Left lung (tissue), 10 donors: ENCODE data around the gene MRPL1. TPM values are rescaled to one million over a fixed set of nuclear protein-coding genes. Genes with fewer than 3 reads are reported as not detected.

Source experiments
- ATAC-seq: fragments of 200-7000 bp; cut with Tn5 transposase; one replicate; pipeline ENCODE4 v1.9.1; 2020; ENCODE audit warnings: moderate library complexity
- DNase-seq, 4 donors: peaks; one replicate each; pipeline ENCODE4 v3.0.0-alpha.2; 2013 to 2020
- H3K27ac ChIP-seq, 2 donors: fragments of 200-600 bp; sonication (generic) in 1 of 2; one replicate each; pipeline versions ENCODE4 v1.5.0 to v1.8.0; 2020 to 2021
- H3K27me3 ChIP-seq, 2 donors: fragments of 200-600 bp; sonication (generic) in 1 of 2; one replicate each; pipeline versions ENCODE4 v1.5.0 to v1.8.0; 2020 to 2021
- H3K36me3 ChIP-seq, 2 donors: fragments of 200-600 bp; sonication (generic) in 1 of 2; one replicate each; pipeline versions ENCODE4 v1.5.0 to v1.8.0; 2020 to 2021
- H3K4me1 ChIP-seq, 2 donors: fragments of 200-600 bp; one replicate each; pipeline ENCODE4 v1.8.0; 2021
- H3K4me3 ChIP-seq, 2 donors: fragments of 200-600 bp; sonication (generic) in 1 of 2; one replicate each; pipeline versions ENCODE4 v1.5.0 to v1.8.0; 2020 to 2021; ENCODE audit warnings: mild to moderate bottlenecking in 1 of 2
- H3K9me3 ChIP-seq, 2 donors: fragments of 200-600 bp; sonication (generic) in 1 of 2; one replicate each; pipeline versions ENCODE4 v1.5.0 to v1.8.0; 2020 to 2021
- intact Hi-C, 2 donors: fragments of 100-400 bp; cut with DNase I; formaldehyde crosslinking; loops; one replicate each; pipeline versions ENCODE4 v1.11.2 to v1.14.2; 2022
- polyA plus RNA-seq, 6 donors: library from polyadenylated mRNA; unstranded; fragments of 120-200 nt; gene quantifications; one replicate each; pipeline ENCODE4 v1.2.1, GENCODE V29; 2013; ENCODE audit not compliant: insufficient read length in 6 of 6
- total RNA-seq, 2 donors: library from RNA; stranded (reverse); fragmentation: NEBNext Ultra II Directional; extraction: Animal tissue kit (Norgen Biotek cat#: 25700); gene quantifications; one replicate each; pipeline ENCODE4 v1.2.1, GENCODE V29; 2021
- TF ChIP-seq, protein P1 (sequence below), 2 donors: fragments of 200-600 bp; sonication (generic) in 1 of 2; IDR thresholded peaks; one replicate each; pipeline versions ENCODE4 v1.5.0 to v1.8.0; 2021; ENCODE audit warnings: antibody characterized with exemption in 2 of 2
- donor health status: DM: no; HTN: yes; CAD: no.
- donor health status: DM: no; HTN: no; CAD: no.

MRPL1 gene
- total and polyA plus RNA-seq, 8 donors = 19.2 to 55.6 (median 47.8) TPM

GRCh38 chr4:77848508-77848907, 14.1 kb upstream of the MRPL1 start:
- Histone ChIP-seq H3K4me1 (peaks cover 0 to 6% of the 10 kb centered on the region in 2 donors), H3K9me3 (no peaks in the 10 kb centered on the region), H3K27ac (no peak overlapping the region), H3K27me3 (no peaks in the 10 kb centered on the region), H3K4me3 (no peak overlapping the region), H3K36me3 (no peaks in the 10 kb centered on the region)
- ATAC-seq (no peak), DNase-seq (no peak)
- intact Hi-C loops = no loop called here
- TF ChIP-seq, protein P1, sequence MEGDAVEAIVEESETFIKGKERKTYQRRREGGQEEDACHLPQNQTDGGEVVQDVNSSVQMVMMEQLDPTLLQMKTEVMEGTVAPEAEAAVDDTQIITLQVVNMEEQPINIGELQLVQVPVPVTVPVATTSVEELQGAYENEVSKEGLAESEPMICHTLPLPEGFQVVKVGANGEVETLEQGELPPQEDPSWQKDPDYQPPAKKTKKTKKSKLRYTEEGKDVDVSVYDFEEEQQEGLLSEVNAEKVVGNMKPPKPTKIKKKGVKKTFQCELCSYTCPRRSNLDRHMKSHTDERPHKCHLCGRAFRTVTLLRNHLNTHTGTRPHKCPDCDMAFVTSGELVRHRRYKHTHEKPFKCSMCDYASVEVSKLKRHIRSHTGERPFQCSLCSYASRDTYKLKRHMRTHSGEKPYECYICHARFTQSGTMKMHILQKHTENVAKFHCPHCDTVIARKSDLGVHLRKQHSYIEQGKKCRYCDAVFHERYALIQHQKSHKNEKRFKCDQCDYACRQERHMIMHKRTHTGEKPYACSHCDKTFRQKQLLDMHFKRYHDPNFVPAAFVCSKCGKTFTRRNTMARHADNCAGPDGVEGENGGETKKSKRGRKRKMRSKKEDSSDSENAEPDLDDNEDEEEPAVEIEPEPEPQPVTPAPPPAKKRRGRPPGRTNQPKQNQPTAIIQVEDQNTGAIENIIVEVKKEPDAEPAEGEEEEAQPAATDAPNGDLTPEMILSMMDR (IDR thresholded peaks at IDR 0.05) = no peak

GRCh38 chr4:77849278-77849965, 13.2 kb upstream of the MRPL1 start:
- intact Hi-C loops = no loop called here
- no peaks in the 10 kb centered on the region for H3K36me3 ChIP-seq
- H3K4me1 ChIP-seq = peaks cover 0 to 15% of the 10 kb centered on the region in 2 donors
- no peak overlapping the region for H3K4me3 ChIP-seq
- no peaks in the 10 kb centered on the region for H3K27me3 ChIP-seq
- peak in 1 of 4 donors; percentile 34 for DNase-seq
- TF ChIP-seq, protein P1 (IDR thresholded peaks at IDR 0.05) = no peak
- no peak for ATAC-seq
- H3K9me3 ChIP-seq = no peaks in the 10 kb centered on the region
- H3K27ac ChIP-seq = no peak overlapping the region

DNA sequence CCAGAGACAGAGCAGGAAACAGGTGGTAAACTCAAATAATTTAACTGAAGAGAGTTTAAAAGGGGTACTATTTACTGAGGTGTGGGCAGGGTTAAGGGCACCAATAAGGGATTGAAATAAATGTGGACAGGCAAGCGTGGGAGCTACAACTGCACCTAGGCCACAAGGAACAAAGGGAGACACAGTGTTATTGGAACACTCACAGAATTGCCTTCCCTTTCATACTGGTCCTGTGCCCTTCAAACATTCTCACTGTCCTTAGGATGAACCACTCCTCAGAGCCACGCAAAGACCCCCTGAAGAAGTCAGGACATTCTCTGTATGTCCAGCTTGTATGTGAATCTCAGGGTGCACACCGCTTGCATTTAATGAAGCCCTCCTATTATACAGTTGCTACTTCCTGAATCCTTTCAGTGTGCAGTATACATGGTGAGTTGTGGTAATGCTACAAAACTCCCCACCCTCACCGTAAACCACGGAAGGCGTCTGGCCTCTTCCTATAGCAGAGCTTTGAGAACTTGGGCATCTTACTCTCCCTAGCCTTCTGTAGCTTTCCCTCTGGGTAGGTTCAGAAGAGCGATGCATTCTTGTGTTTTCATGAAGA, 9.6 kb upstream of the MRPL1 start:
- no peak for DNase-seq
- Histone ChIP-seq H3K9me3 (no peaks in the 10 kb centered on the region), H3K27me3 (no peaks in the 10 kb centered on the region), H3K27ac (no peak overlapping the region), H3K4me3 (no peak overlapping the region), H3K4me1 (peaks cover 0 to 40% of the 10 kb centered on the region in 2 donors), H3K36me3 (no peaks in the 10 kb centered on the region)
- TF ChIP-seq, protein P1 (IDR thresholded peaks at IDR 0.05) = no peak
- peak; percentile 52 for ATAC-seq
- intact Hi-C loops = no loop called here

DNA sequence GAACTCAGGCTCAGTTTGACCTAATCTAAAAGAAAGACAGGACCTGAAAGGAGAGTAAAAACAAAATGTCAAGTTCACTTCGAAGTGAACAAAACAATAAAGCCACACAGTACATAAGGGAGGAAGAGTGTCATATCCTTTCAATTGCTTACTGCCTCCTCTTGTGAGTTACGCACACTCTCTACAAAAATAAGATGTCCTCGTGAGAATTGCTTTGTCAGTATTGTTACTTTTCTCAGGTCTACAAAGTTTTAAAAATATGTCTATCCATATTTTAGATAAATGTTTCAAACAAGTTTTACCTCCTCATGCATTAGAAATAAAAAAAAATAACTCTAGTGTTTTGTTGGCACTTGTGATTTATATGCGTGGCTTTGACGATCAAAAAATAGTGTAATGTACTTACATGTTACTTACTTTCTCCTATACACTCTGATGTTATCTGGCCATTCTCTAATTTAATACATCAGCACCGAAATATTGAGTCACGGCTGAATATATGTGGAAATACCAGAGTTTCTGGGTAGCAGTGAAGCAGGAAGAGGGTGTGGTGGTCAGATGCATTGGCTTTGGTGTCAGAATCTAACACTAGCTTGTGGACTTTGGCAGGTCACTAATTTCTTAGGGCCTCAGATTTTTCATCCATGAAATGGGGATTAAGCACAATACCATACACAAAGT, 8.1 kb upstream of the MRPL1 start:
- Histone ChIP-seq H3K4me3 (no peak overlapping the region), H3K9me3 (no peaks in the 10 kb centered on the region), H3K27me3 (no peaks in the 10 kb centered on the region), H3K27ac (peak overlapping the region; percentile 67 to 68), H3K36me3 (no peaks in the 10 kb centered on the region), H3K4me1 (peaks cover 0 to 40% of the 10 kb centered on the region in 2 donors)
- DNase-seq (no peak), ATAC-seq (peak; percentile 46)
- TF ChIP-seq, protein P1 (IDR thresholded peaks at IDR 0.05) = no peak
- intact Hi-C loops = no loop called here

DNA sequence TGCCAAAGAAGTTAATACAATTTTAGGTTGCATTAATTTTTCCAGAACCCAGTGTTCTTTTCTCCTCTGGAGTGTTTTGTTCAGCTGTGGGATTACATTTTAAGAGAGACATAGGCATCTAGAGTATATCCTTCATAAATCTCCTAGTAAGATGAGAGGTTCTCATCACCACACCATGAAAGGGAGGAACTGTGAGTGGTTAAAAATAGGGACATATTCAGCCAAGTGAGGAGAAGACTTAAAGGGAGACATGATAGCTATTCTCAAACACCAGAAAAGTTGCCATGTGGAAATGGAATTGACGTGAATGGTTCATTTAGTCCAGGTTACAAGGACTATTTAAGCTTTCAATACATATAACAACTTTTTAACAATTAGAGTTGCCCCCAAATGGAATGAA, 6.5 kb upstream of the MRPL1 start:
- H3K36me3 ChIP-seq = no peaks in the 10 kb centered on the region
- no peak for DNase-seq
- TF ChIP-seq, protein P1 (IDR thresholded peaks at IDR 0.05) = no peak
- peak overlapping the region in 1 of 2 donors; percentile 46 for H3K27ac ChIP-seq
- H3K9me3 ChIP-seq = no peaks in the 10 kb centered on the region
- intact Hi-C loops = no loop called here
- no peak for ATAC-seq
- peaks cover 0 to 40% of the 10 kb centered on the region in 2 donors for H3K4me1 ChIP-seq
- H3K4me3 ChIP-seq = no peak overlapping the region
- no peaks in the 10 kb centered on the region for H3K27me3 ChIP-seq
